CD4-positive, alpha-beta T cell (primary cell): ENCODE results near the gene FAM151A. TPM values are rescaled to one million over a fixed set of nuclear protein-coding genes. Genes with fewer than 3 reads are reported as not detected.

Source experiments
- ATAC-seq: fragments of 200-7000 bp; cut with Tn5 transposase; one replicate; pipeline ENCODE4 v1.10.0; 2022; ENCODE audit warnings: mild to moderate bottlenecking; ENCODE audit not compliant: poor library complexity
- CTCF ChIA-PET: fragments of 350-600 bp; sonication (Branson Sonifier 250); formaldehyde crosslinking; loops from one replicate; lab custom pipeline; 2021; ENCODE audit warnings: antibody characterized with exemption, inconsistent platforms; lab: Charles Lee
- POLR2A ChIA-PET: fragments of 350-600 bp; sonication (Branson Sonifier 250); formaldehyde crosslinking; loops from one replicate; lab custom pipeline; 2021; ENCODE audit warnings: antibody characterized with exemption, inconsistent platforms; lab: Charles Lee
- DNase-seq, 14 experiments: peaks; one replicate each; pipeline ENCODE4 v3.0.0-alpha.2; 2013 to 2020; ENCODE audit warnings: mixed read lengths in 2 of 14
- H3K27ac ChIP-seq, 2 donors: one replicate each; pipeline versions ENCODE4 v1.5.1 to v1.7.0; 2013; ENCODE audit warnings: low read length in 2 of 2, low read depth in 1 of 2, mild to moderate bottlenecking in 1 of 2
- H3K27me3 ChIP-seq, 2 experiments: 1 replicate in 1 of 2; 2 replicates in 1 of 2; pipeline versions ENCODE4 v1.6.1 to v1.7.0; 2013; ENCODE audit warnings: low read length in 2 of 2, control low read depth in 1 of 2, mild to moderate bottlenecking in 1 of 2, moderate library complexity in 1 of 2; ENCODE audit not compliant: insufficient read depth in 2 of 2, control insufficient read depth in 1 of 2
- H3K36me3 ChIP-seq: one replicate; pipeline ENCODE4 v1.6.1; 2013; ENCODE audit warnings: low read length, control low read depth; ENCODE audit not compliant: insufficient read depth
- H3K4me1 ChIP-seq: one replicate; pipeline ENCODE4 v1.6.1; 2013; ENCODE audit warnings: low read length, control low read depth; ENCODE audit not compliant: insufficient read depth
- H3K4me3 ChIP-seq: one replicate; pipeline ENCODE4 v1.5.1; 2013; ENCODE audit warnings: mild to moderate bottlenecking, low read length, moderate library complexity
- H3K9me3 ChIP-seq, 2 experiments: 1 replicate in 1 of 2; 2 replicates in 1 of 2; pipeline versions ENCODE4 v1.6.1 to v1.7.0; 2013; ENCODE audit warnings: low read length in 2 of 2, mild to moderate bottlenecking in 2 of 2, control low read depth in 1 of 2, moderate library complexity in 1 of 2; ENCODE audit not compliant: control insufficient read depth in 1 of 2, insufficient read depth in 1 of 2
- H3K27ac Mint-ChIP-seq: one replicate; pipeline ENCODE4 v1.8.0; 2020; ENCODE audit warnings: mixed read lengths
- H3K27me3 Mint-ChIP-seq: one replicate; pipeline ENCODE4 v1.8.0; 2021; ENCODE audit warnings: mixed read lengths
- H3K36me3 Mint-ChIP-seq: one replicate; pipeline ENCODE4 v1.8.0; 2021; ENCODE audit warnings: low read depth, mixed read lengths
- H3K4me1 Mint-ChIP-seq: one replicate; pipeline ENCODE4 v1.8.0; 2021; ENCODE audit warnings: low read depth, mixed read lengths
- H3K4me3 Mint-ChIP-seq: one replicate; pipeline ENCODE4 v1.8.0; 2020; ENCODE audit warnings: mild to moderate bottlenecking, mixed read lengths
- H3K9me3 Mint-ChIP-seq: one replicate; pipeline ENCODE4 v1.8.0; 2020; ENCODE audit warnings: mixed read lengths
- intact Hi-C, 2 experiments: fragments of 100-400 bp; cut with DNase I in 1 of 2; cut with micrococcal nuclease in 1 of 2; formaldehyde crosslinking; loops; one replicate each; pipeline versions ENCODE4 v1.15.1 to v1.9.0; 2023 to 2025; cut with DNase I, micrococcal nuclease
- polyA plus RNA-seq, 2 donors: library from polyadenylated mRNA; unstranded; fragments of 120-200 nt; gene quantifications; one replicate each; pipeline ENCODE4 v1.2.1, GENCODE V29; 2013
- total RNA-seq, 174 experiments: library from RNA in 2 of 174; stranded (reverse) in 2 of 174; gene quantifications; one replicate each; pipeline ENCODE4 v1.2.3 and lab custom pipeline; 2021 to 2026
- TF ChIP-seq, protein P1 (sequence below): fragments of 200-600 bp; IDR thresholded peaks from one replicate; pipeline ENCODE4 v1.8.0; 2022; ENCODE audit warnings: antibody characterized with exemption, mild to moderate bottlenecking

Gene FAM151A
- total RNA-seq (not detected), total RNA-seq (lab: John Stamatoyannopoulos, UW) (0 to 0.09 (median 0) reads per million in 172 experiments)
- not detected for polyA plus RNA-seq (2013, experiment 1 of 2)
- polyA plus RNA-seq (2013, experiment 2 of 2) = 0.03 TPM

DNA sequence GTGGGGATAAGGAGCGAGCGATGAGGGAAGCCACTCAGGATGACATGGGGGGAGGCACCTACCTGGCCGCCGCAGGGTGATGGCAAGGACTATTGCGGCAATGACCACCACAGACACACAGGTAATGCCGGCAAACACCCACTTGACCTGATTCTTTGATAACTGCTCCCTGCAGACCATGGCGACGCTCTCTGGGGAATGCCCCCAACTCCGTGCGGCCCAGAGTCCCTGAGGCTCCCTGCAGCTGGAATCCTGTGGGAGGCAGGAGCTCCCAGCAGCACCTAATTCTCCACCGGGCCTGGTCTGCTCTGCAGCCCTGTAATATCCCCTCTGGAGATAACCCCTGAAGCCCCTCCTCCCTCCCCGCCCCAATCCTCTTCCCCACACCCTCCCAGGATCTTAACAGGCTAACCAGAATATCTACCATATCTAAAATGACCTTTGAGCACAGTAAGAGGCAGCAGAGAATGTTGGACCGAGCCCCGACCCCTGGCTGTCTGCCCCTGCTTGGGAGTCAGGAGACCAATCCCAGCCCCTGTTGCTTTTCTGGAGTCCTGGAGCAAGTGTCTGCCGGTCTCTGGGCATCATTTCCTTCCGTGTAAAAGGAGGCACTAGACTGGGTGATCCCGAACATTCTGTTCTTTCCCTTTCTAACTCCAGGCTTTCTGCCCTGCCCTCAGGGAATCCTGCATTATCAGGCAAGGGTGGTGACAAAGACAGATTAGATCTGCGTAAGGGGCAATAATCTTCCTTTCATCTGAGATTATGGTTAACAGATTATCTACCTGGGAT is at the start of gene FAM151A:
Gene FAM151A (minus strand): TSS at position 310 of the 792 bp plus-strand sequence. CDS start 130 bp downstream, at position 180.
- no peaks in the 10 kb centered on the region for H3K36me3 ChIP-seq
- Mint-ChIP-seq H3K9me3 (no peaks in the 10 kb centered on the region), H3K36me3 (no peaks in the 10 kb centered on the region), H3K4me3 (no peak within 1 kb of the TSS), H3K27me3 (no peaks in the 10 kb centered on the region), H3K4me1 (no peaks in the 10 kb centered on the region), H3K27ac (no peak within 1 kb of the TSS)
- TF ChIP-seq, protein P1, sequence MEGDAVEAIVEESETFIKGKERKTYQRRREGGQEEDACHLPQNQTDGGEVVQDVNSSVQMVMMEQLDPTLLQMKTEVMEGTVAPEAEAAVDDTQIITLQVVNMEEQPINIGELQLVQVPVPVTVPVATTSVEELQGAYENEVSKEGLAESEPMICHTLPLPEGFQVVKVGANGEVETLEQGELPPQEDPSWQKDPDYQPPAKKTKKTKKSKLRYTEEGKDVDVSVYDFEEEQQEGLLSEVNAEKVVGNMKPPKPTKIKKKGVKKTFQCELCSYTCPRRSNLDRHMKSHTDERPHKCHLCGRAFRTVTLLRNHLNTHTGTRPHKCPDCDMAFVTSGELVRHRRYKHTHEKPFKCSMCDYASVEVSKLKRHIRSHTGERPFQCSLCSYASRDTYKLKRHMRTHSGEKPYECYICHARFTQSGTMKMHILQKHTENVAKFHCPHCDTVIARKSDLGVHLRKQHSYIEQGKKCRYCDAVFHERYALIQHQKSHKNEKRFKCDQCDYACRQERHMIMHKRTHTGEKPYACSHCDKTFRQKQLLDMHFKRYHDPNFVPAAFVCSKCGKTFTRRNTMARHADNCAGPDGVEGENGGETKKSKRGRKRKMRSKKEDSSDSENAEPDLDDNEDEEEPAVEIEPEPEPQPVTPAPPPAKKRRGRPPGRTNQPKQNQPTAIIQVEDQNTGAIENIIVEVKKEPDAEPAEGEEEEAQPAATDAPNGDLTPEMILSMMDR = no peak
- ChIA-PET POLR2A (no interaction called here), CTCF (no interaction called here)
- H3K4me3 ChIP-seq = no peak within 1 kb of the TSS
- intact Hi-C loops = no loop called here
- H3K27me3 ChIP-seq = peaks cover 0 to 7% of the 10 kb centered on the region in 2 experiments
- H3K27ac ChIP-seq = no peak within 1 kb of the TSS
- DNase-seq = no peak
- no peaks in the 10 kb centered on the region for H3K9me3 ChIP-seq
- no peak for ATAC-seq
- H3K4me1 ChIP-seq = no peaks in the 10 kb centered on the region

DNA sequence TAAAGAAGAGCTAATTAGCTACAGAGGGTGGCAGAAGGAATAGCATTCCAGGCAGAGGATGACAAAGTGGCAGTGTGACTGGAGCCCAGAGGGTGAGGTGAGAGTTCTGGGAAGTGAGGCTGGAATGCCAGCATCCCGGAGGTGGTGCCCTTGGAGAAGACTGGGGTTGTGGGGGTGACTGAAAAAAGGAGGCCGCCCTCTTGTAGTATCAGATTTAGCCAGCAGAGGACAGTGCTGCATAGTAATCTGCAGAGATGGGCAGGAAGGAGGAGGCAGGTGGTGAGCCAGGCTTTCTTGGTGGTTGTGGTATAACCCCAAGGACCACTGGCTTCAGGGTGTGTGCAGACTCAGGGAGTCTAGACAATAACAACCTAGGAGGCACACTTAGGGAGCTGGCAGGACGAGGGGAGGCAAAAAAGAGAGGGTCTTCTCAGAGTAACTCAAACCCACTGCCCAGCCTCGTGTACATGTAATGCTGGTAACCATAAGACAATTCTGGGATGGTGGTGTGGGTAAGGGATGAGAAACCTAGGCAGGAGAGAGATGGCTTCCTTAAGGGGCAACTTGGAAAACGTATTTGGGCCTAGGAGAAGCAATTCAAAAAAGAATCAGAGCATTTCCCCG is 48.8 kb upstream of the FAM151A start:
- H3K36me3 ChIP-seq = no peaks in the 10 kb centered on the region
- Mint-ChIP-seq H3K36me3 (no peaks in the 10 kb centered on the region), H3K27ac (no peak overlapping the region), H3K9me3 (no peaks in the 10 kb centered on the region), H3K4me3 (no peak overlapping the region), H3K27me3 (no peaks in the 10 kb centered on the region), H3K4me1 (no peaks in the 10 kb centered on the region)
- ATAC-seq (peak; percentile 84), DNase-seq (peak; percentile 26 to 76 (median 52))
- H3K27ac ChIP-seq = no peak overlapping the region
- TF ChIP-seq, protein P1 = peak; percentile 80
- peaks cover 0 to 8% of the 10 kb centered on the region in 2 experiments for H3K9me3 ChIP-seq
- POLR2A ChIA-PET = no interaction called here
- H3K4me1 ChIP-seq = peaks cover 3% of the 10 kb centered on the region
- CTCF ChIA-PET = no interaction called here
- intact Hi-C loops = loop anchor here (1.0 to 5.0 kb wide), 4 partner anchors 138 to 601 kb away; partner anchors contain the start of gene BSND (in 1 of the 2)
- no peaks in the 10 kb centered on the region for H3K27me3 ChIP-seq
- H3K4me3 ChIP-seq = no peak overlapping the region

DNA sequence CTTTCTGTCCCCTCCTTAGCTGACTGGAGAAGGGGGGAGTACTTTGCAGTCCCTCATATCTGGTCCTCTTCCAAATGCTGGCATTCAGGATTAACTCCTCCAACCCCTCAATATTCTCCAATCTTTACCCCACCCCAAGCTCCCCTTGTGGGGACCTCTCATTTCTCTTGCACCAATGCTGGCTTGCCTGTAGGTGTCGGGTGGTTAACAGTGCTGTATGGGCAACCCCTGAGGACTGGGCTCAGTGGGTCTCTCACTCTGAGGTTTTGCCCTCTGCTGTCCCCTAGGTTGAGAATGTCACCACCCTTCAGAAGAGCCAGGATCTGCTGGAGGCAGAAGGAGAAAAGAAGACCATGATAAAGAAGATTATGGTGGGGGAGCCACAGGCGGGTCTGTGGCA is 45.2 kb upstream of the FAM151A start:
- no peak overlapping the region for H3K4me3 Mint-ChIP-seq
- no peak overlapping the region for H3K4me3 ChIP-seq
- peaks cover 0 to 2% of the 10 kb centered on the region in 2 experiments for H3K9me3 ChIP-seq
- no peaks in the 10 kb centered on the region for H3K27me3 ChIP-seq
- H3K27ac Mint-ChIP-seq = no peak overlapping the region
- ChIA-PET POLR2A (no interaction called here), CTCF (no interaction called here)
- no peaks in the 10 kb centered on the region for H3K36me3 Mint-ChIP-seq
- H3K4me1 ChIP-seq = peaks cover 3% of the 10 kb centered on the region
- TF ChIP-seq, protein P1 = no peak
- H3K27ac ChIP-seq = no peak overlapping the region
- DNase-seq = no peak
- no peaks in the 10 kb centered on the region for H3K36me3 ChIP-seq
- no peak for ATAC-seq
- no peaks in the 10 kb centered on the region for H3K4me1 Mint-ChIP-seq
- intact Hi-C loops = no loop called here
- H3K9me3 Mint-ChIP-seq = no peaks in the 10 kb centered on the region
- no peaks in the 10 kb centered on the region for H3K27me3 Mint-ChIP-seq
